Endodermal cell (in vitro differentiated cells): Measurements from ENCODE around the gene DISP3. TPM values are rescaled to one million over a fixed set of nuclear protein-coding genes. Genes with fewer than 3 reads are reported as not detected.

Experiments used
- DNase-seq: peaks from one replicate; pipeline ENCODE4 v3.0.0-alpha.2; 2017
- H3K27ac ChIP-seq: 2 replicates; pipeline ENCODE4 v1.5.1; 2013; ENCODE audit warnings: mild to moderate bottlenecking, low read depth, low read length, moderate library complexity
- H3K27me3 ChIP-seq: 2 replicates; pipeline ENCODE4 v1.6.1; 2013; ENCODE audit warnings: mild to moderate bottlenecking, low read length, moderate library complexity; ENCODE audit not compliant: insufficient read depth, control insufficient read depth, poor library complexity, severe bottlenecking
- H3K36me3 ChIP-seq: 2 replicates; pipeline ENCODE4 v1.7.0; 2013; ENCODE audit warnings: mild to moderate bottlenecking, low read length, moderate library complexity; ENCODE audit not compliant: control insufficient read depth, insufficient read depth
- H3K4me1 ChIP-seq: one replicate; pipeline ENCODE4 v1.7.0; 2013; ENCODE audit warnings: low read length; ENCODE audit not compliant: control insufficient read depth, insufficient read depth
- H3K4me3 ChIP-seq: 2 replicates; pipeline ENCODE4 v1.5.1; 2013; ENCODE audit warnings: mild to moderate bottlenecking, low read length, moderate library complexity
- H3K9ac ChIP-seq: 2 replicates; pipeline ENCODE4 v1.6.1; 2013; ENCODE audit warnings: mild to moderate bottlenecking, low read length, moderate library complexity; ENCODE audit not compliant: poor library complexity, severe bottlenecking; ENCODE audit errors: extremely low read depth
- H3K9me3 ChIP-seq: 2 replicates; pipeline ENCODE4 v1.6.1; 2013; ENCODE audit warnings: mild to moderate bottlenecking, low read length, moderate library complexity; ENCODE audit not compliant: control insufficient read depth
- H3K27ac Mint-ChIP-seq: 2 replicates; pipeline ENCODE4 v1.8.0; 2020; ENCODE audit warnings: mixed read lengths
- H3K27me3 Mint-ChIP-seq: 2 replicates; pipeline ENCODE4 v1.8.0; 2021; ENCODE audit warnings: mild to moderate bottlenecking, mixed read lengths; ENCODE audit not compliant: insufficient read depth
- H3K36me3 Mint-ChIP-seq: 2 replicates; pipeline ENCODE4 v1.8.0; 2020; ENCODE audit warnings: low read depth, mixed read lengths
- H3K4me1 Mint-ChIP-seq: 2 replicates; pipeline ENCODE4 v1.8.0; 2020; ENCODE audit warnings: mixed read lengths
- H3K4me3 Mint-ChIP-seq: 2 replicates; pipeline ENCODE4 v1.8.0; 2020; ENCODE audit warnings: mild to moderate bottlenecking, moderate library complexity, mixed read lengths
- H3K9me3 Mint-ChIP-seq: 2 replicates; pipeline ENCODE4 v1.8.0; 2020; ENCODE audit warnings: mild to moderate bottlenecking, mixed read lengths
- WGBS, 2 experiments: methylation state at CpG; one replicate each; pipeline versions ENCODE4 v1.1.5 to v1.1.7; 2013; ENCODE audit warnings: missing lambda C conversion rate in 2 of 2, mixed read lengths in 1 of 2; ENCODE audit not compliant: insufficient coverage in 1 of 2, insufficient read length in 1 of 2; 5-methylcytosine and 5-hydroxymethylcytosine counted together
- total RNA-seq, 2 donors: library from RNA; stranded (reverse); fragmentation: NEBNext Ultra II Directional in 1 of 2; extraction: Animal tissue kit (Norgen Biotek cat#: 25700) in 1 of 2; gene quantifications; 2 replicates in 1 of 2; 3 replicates in 1 of 2; pipeline ENCODE4 v1.2.1, GENCODE V29; 2021
- TF ChIP-seq, protein P1 (sequence below): fragments of 200-600 bp; sonication (generic); conservative IDR thresholded peaks from 2 replicates; pipeline ENCODE4 v1.5.0; 2021; ENCODE audit warnings: antibody characterized with exemption, mild to moderate bottlenecking

DISP3 gene
- total RNA-seq, 2 donors from 2014 or later = 9.6 to 11.6 TPM

DNA sequence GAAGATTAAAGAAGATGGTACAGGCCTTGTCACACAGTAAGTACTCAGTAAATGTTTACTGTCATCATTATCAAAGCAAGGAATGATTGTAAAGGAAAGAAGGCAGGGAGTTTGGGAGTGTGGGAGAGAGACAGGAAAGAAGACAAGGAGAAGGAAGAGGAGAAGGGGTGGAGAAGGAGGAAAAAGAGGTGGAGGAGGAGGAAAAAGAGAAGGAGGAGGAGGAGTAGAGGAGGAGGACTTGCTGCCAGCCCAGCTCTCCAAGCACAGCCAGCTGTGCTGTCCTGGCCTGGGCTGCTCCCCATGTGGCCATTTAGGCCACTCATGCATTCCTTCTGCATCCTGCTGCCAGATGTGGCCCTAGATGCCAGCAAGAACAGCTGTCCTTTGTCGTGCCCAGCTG, 7.5 kb upstream of the DISP3 start:
- Histone ChIP-seq H3K4me1 (no peaks in the 10 kb centered on the region), H3K27ac (no peak overlapping the region), H3K9ac (no peak overlapping the region), H3K4me3 (no peak overlapping the region), H3K9me3 (no peaks in the 10 kb centered on the region), H3K36me3 (no peaks in the 10 kb centered on the region), H3K27me3 (peaks cover 25% of the 10 kb centered on the region)
- TF ChIP-seq, protein P1, sequence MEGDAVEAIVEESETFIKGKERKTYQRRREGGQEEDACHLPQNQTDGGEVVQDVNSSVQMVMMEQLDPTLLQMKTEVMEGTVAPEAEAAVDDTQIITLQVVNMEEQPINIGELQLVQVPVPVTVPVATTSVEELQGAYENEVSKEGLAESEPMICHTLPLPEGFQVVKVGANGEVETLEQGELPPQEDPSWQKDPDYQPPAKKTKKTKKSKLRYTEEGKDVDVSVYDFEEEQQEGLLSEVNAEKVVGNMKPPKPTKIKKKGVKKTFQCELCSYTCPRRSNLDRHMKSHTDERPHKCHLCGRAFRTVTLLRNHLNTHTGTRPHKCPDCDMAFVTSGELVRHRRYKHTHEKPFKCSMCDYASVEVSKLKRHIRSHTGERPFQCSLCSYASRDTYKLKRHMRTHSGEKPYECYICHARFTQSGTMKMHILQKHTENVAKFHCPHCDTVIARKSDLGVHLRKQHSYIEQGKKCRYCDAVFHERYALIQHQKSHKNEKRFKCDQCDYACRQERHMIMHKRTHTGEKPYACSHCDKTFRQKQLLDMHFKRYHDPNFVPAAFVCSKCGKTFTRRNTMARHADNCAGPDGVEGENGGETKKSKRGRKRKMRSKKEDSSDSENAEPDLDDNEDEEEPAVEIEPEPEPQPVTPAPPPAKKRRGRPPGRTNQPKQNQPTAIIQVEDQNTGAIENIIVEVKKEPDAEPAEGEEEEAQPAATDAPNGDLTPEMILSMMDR = no peak
- Mint-ChIP-seq H3K36me3 (no peaks in the 10 kb centered on the region), H3K27me3 (peaks cover 10% of the 10 kb centered on the region), H3K4me1 (no peaks in the 10 kb centered on the region), H3K27ac (no peak overlapping the region), H3K4me3 (no peak overlapping the region), H3K9me3 (no peaks in the 10 kb centered on the region)
- no peak for DNase-seq
- WGBS, 2 experiments = 42% methylated on average over 1 of the region's 1 CpG; no CpG with 5 or more reads in 1 of the 2 experiments

DNA sequence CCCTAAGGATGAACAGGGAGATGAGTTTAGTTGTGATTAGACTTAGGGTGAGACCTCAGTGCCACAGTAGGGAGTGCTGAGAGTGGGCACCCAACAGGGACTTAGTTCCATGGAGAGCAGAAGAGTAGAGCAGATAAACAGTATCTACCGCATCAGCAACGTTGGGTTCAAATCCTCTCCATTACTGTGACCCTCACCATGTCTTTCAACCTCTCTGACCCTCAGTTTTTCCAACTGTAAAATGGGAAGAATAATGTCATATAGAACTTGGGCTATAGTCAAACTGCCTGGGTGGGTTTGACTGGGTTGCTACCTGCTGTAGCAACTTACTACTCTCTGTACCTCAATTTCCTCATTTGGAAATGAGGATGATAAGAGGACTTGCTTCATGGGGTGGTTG, 6.7 kb upstream of the DISP3 start:
- H3K27me3 Mint-ChIP-seq = peaks cover 18% of the 10 kb centered on the region

DNA sequence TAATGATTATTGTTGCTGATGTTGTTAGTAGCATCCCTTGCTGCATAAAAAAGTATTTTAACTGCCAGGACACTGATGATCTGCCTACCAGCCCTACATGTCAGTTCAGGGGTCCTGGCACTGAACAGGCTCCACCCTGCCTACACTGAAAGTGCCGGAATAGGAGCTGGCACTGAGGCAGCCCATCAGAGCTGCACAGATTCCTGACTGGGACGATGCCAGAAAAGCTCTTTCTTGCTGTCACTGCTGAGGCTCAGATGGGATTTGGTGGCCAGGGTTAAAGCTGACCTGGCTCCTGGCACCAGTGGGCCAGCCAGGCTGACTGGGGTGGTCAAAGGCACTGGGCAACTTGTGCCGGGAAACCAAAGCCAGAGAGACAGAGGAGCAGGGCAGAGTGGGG, 6.2 kb upstream of the DISP3 start:
- Histone ChIP-seq H3K27ac (no peak overlapping the region), H3K4me3 (no peak overlapping the region), H3K9me3 (no peaks in the 10 kb centered on the region), H3K9ac (no peak overlapping the region), H3K4me1 (no peaks in the 10 kb centered on the region), H3K36me3 (no peaks in the 10 kb centered on the region), H3K27me3 (peaks cover 38% of the 10 kb centered on the region)
- Mint-ChIP-seq H3K4me1 (no peaks in the 10 kb centered on the region), H3K27ac (no peak overlapping the region), H3K36me3 (no peaks in the 10 kb centered on the region), H3K9me3 (no peaks in the 10 kb centered on the region), H3K27me3 (peaks cover 22% of the 10 kb centered on the region), H3K4me3 (no peak overlapping the region)
- 62 to 63% methylated on average over 3 of the region's 3 CpGs for WGBS, 2 experiments
- no peak for DNase-seq
- TF ChIP-seq, protein P1 = no peak

More for the DNA sequence above, 6.7 kb upstream of the DISP3 start:
- Histone ChIP-seq H3K36me3 (no peaks in the 10 kb centered on the region), H3K9me3 (no peaks in the 10 kb centered on the region), H3K27ac (no peak overlapping the region), H3K4me1 (no peaks in the 10 kb centered on the region), H3K9ac (no peak overlapping the region), H3K27me3 (peaks cover 33% of the 10 kb centered on the region), H3K4me3 (no peak overlapping the region)
- H3K4me3 Mint-ChIP-seq = no peak overlapping the region
- 90% methylated on average over 2 of the region's 2 CpGs; no CpG with 5 or more reads in 1 of the 2 experiments for WGBS, 2 experiments
- no peaks in the 10 kb centered on the region for H3K9me3 Mint-ChIP-seq
- H3K36me3 Mint-ChIP-seq = no peaks in the 10 kb centered on the region
- H3K4me1 Mint-ChIP-seq = no peaks in the 10 kb centered on the region
- DNase-seq = no peak
- TF ChIP-seq, protein P1 = no peak
- H3K27ac Mint-ChIP-seq = no peak overlapping the region
